Fibroblast of skin of left biceps (primary cell): Measurements from ENCODE around the gene PDZD2.

Source experiments
- DNase-seq, 2 experiments: peaks; one replicate each; pipeline ENCODE4 v3.0.0-alpha.2; 2013; ENCODE audit warnings: low read depth in 2 of 2

The PDZD2 gene

DNA sequence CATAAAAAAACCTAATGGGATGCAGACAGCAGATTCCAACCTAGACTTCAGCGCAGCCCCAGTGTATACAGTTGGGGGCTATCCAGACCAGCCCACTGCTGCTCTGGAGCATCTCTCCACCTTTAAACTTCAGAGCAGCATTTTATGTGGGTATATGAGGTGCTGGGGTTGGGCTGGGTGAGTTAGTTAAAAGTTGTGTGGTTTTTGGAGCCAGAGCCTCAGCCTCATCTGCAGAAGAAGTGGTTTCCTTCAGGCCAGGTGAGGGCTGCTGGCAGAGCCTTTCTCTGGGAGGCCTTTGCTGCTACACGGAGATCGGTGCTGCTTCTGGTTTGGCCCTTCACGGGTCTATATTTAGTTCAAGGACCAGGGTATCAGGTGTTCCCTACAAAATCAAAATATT, 228.3 kb downstream of the PDZD2 start:
- DNase-seq, result no peak

GRCh38 chr5:31880449-31880848, 241.5 kb downstream of the PDZD2 start:
- DNase-seq, result no peak

GRCh38 chr5:31884896-31885295, 246.0 kb downstream of the PDZD2 start:
- no peak for DNase-seq

DNA sequence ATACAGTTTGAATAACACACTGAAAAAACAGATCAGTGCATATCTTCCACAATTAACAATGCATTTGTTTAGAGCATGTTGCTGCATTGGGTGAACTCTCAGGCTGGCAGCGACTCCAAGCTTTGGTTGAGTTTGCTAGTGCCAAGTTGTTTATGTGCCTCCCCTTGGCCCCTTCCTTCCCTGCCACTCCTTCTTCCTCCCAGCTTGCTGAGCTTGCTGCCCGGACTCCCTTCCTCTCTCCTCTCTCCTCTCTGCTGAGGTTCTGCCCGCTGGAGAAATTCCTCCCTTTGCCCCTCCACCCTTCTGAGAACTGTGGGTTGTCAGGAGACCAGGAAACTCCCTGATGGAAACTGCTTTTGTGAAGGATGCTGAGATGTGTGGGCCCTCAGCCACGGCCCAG, 247.3 kb downstream of the PDZD2 start:
- no peak for DNase-seq

DNA sequence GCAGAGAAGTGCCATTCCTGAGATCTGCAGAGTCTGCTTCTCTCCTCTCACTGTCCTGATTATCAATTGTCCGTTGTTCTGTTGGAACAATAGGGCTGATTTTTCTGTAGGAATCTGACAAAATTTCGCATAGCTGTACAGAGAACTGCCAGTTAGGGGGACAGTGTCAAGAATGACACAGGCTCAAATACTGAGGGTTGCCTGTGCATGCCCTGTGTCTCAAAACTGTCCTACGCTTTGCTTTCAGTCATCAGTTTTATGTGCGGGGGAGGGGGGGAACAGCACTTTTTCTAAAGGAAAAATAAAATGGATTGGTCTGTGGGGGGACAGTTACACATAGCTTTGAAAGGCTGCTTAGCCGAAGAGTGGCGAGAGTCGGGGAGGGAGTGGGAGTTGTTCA, 248.6 kb downstream of the PDZD2 start:
- no peak for DNase-seq

DNA sequence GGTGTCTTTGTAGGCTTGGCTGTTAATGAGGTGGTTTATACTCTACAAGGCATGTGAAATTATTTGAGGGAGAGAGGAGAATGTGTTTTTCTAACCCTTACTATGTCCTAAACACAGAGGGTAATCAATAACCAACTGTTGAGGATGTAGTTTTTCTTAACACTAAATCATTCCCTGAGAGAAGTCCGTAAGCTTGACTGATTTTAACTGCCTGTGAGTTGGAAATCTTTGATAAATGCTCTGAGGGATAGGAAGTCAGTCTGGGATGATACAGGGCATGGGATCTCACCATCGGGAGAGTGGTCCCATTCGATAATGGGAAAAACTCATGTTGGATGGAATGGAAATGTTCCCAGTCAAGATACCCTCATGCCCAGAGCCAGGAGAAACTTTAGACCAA, 249.6 kb downstream of the PDZD2 start:
- no peak for DNase-seq

- DNase-seq, result no peak
Measured at GRCh38 chr5:31889001-31889561, 250.2 kb downstream of the PDZD2 start.

- no peak for DNase-seq
Measured at GRCh38 chr5:31890046-31890445, 251.1 kb downstream of the PDZD2 start.

- DNase-seq, result no peak
Measured at GRCh38 chr5:31894141-31894540, 255.2 kb downstream of the PDZD2 start.

DNA sequence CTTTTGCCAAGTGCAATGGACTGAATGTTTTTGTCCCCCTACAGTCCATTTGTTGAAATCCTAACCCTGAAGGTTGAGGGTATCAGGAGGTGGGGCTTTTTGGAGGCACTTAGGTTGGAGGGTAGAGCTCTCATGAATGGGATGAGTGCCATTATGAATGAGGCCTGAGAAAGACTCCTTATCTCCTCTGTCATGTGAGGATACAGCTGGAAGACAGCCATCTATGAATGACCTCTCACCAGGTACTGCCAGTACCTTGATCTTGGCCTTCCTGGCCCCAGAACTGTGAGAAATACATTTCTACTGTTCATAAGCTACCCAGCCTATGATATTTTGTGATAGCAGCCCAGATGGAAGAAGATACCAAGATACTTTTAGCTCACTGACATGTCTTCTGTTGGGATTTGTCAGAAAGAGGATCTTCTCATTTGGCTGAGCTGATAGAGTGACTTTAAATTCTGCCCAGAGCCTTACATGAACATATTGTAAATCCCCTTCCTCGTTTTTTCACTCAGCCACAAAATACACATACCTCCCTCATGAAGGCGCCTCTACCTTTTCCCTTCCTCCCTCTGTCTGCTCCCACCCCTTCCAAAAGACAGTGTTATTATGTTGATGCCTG, 256.4 kb downstream of the PDZD2 start:
- no peak for DNase-seq

DNA sequence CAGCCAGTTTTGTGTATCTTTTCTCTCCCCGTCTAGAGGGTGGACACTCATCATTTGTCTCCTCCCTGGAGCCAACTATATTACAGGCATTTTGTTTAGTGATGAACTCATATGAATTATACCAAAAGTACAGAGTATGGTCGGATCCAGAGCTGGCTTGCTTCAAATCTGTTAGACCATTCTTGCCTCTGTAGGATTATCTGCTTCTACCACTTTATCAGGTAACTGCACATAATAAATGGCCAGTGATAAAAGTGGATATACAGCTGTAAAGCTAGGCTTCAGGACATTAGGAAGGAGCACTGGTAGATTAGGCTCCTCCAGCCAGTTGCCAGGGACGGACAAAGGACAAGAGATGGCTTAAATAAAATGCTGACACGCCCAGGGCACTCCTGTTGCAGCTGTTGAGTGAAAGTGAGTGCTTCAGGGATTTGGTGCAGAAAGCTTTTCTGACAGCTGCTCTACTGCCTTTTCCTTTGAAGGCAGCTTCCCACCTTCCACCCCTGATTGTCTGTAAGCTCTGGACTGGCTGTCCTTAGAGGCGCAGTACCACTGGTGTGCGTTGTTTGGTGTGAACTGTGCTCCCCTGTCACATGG, 259.2 kb downstream of the PDZD2 start:
- no peak for DNase-seq

DNA sequence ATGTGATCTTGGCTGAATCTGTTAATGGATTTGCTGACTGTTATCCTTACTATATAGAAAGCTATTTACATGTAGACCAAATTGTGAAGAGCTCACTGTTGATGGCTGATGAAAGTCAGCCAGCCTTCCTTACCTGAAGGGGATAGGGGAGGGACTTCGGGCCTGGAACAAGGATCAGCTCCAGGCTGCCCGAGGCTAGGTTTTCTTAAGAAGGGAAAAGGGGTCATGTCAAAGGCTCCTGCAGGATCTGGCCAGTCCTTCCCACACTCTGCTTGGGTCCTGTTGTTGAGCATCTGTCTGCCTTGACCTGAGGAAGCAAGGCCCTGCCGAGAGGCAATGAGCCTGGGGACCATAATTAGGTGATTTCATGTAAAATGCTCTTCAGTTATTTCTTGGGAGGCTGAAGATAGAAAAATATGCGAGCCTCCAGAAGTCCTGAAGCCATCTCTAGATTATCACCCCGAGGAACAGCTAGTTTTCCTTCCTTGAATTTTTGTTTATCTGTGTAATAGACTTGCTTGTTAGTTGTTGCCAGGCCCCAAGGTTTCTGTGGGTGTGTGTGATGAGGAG, 261.4 kb downstream of the PDZD2 start:
- no peak for DNase-seq

DNA sequence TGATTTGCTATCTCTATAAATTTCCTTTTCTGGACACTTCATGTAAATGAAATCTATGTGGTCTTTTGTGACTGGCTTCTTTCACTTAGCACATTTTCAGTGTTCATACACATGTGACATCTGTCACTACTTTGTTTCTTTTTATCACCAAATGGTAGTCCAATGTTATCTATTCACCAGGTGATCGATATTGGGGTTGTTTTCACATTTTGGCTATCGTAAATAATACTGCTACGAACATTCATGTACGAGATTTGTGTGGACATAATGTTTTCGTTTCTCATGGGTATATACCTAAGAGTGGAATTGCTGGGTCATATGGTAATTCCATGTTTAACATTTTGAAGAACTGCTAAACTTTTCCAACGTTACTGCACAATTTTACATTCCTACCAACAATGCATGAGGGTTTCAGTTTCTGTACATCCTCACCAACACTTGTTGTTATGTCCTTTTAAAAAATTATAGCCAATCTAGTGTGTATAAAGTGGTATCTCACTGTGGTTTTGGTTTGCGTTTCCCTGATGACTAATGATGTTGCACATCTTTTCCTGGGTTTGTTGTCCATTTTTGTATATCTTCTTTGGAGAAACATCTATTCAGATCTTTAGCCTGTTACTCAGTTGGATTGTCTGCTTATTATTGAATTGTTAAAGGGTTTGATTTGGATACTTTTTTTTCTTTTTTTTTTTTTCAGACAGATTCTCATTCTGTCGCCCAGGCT, 263.0 kb downstream of the PDZD2 start:
- no peak for DNase-seq

DNA sequence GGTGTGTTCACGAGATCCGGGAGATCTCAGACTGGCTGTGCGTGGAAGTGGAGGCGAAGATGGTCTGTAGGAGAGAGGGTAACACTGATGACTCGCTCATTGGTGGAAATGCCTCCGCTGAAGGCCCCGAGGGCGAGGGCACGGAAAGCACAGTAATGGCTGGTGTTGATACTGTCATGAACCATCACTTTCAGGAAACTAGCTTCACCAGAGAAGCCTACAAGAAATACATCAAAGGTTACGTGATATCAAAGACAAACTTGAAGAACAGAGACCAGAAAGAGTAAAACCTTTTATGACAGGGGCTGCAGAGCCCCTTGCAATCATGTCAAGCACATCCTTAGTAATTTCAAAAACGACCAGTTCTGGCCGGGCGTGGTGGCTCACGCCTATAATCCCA, 269.5 kb downstream of the PDZD2 start:
- DNase-seq, result no peak

DNA sequence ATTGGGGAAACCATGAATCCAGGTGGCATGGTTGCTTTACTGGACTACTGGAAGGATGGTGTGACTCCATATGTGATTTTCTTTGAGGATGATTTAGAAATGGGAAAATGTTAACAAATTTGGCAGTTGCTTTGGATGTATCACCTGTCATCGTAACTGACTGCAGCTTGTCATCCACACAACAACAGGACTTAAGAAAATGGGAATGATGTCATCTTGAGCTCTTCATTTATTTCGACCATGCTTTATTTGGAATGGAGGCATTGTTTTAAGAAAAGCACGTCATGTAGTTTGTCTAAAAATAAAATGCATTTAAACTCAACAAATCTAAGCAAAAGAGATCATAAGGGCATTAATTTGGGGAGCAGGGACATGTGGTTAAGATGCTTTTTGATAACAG, 270.1 kb downstream of the PDZD2 start:
- DNase-seq, result no peak

DNA sequence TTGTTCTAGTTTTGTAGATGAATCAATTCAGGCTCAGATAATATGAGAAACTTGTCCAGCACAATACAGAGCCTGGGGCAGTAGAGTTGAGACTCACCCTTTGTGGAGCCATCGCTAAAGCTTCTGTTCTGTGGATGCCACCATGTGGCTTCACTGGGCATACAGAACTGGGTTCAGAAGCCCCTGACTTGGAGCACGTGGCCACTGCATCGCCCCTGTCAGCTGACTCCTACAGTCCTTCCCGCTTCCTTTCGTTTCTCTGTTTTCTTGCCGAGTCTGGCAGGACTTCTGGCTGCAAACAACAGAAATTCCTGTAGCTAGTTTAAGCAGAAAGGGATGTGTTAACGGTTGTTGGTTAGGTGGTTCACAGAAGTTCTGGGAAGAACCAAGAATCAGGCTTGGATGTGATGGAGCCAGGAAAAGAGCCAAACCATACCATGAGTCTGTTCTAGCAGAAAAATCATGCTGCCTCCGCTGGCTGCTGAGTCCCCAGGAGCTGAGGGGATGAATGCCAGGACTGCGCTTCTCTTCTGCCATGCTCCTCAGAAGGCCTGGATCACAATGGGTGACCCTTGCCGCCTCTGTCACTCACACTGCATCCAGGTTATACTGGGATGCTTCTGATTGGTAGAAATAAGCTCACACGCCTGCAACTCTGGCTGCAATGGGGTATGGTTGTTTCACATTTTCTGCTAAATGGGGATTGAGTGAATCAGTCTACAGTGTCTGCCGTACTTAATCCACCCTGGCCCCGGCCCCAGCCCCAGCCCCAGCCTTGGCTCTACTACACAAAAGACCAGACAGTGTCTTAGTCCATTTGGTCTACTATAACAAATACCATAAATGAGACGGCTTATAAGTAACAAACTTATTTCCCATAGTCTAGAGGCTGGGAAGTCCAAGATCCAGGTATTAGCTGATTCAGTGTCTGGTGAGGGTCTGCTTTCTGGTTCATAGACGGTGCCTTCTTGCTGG, 272.6 kb downstream of the PDZD2 start:
- no peak for DNase-seq

DNA sequence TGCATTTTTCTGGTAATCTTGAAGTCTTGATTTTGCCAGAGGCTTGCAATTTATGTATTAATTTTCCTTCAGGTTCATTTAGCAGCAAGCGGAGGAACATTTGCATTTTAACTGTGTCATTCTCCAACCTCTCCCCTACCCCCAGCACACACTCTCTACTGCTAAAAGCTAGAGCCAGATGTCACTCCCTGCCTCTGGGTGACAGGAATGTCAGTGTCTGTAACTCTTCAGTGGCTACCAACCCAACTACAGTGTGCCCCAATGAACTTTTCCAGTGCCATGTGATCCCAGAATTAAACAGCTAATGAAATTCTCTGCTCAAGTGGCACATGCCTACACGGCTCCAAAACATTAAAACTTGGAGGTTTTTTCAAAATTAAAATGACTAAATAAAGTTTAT, 274.9 kb downstream of the PDZD2 start:
- DNase-seq, result no peak

GRCh38 chr5:31916327-31916726, 277.4 kb downstream of the PDZD2 start:
- DNase-seq, result no peak

DNA sequence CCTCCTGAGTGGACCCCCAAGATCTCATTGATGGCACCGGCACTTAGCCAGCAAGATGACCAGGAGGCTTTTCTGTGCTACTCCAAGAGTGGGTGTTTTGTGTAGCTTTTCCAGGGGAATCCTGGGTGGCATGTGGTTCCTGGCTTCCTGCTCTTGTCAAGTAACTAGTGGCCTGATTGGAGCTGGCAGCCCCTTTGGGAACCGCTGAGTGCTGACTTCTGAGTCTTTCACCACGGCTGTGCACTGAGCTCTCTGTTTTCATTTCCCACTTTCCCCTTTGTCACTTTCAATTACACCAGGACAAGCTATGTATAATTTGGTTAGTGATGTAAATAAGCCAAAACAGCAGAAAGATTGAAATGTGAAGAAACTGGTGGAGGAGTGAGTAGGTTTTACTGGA, 279.8 kb downstream of the PDZD2 start:
- DNase-seq, result no peak

DNA sequence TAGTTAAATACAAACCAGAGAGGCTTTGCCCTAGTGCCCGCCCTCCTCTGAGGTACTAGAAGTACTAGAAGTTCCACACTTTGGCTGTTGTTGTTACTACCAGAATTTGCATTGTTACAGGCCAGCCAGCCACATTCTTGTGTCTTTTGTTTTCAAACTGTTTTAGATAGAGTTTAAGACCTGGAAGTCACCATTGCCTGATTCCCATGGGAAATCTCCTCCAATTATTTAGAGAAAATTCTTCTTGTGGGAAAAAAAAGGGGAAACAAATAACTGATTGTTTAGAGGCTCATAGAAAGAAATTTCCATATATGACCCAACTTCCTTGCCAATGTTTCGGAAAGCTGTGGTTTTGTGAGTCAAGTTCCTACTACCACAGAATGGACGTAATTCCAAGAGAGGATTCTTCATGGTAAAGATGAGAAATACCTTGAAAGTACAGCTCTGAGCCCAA, 282.9 kb downstream of the PDZD2 start:
- peak; percentile 80 to 85 for DNase-seq

GRCh38 chr5:31924005-31924404, 285.1 kb downstream of the PDZD2 start:
- no peak for DNase-seq
